A549 (cell line): ENCODE data around the gene CELF4. TPM values are rescaled to one million over a fixed set of nuclear protein-coding genes. Genes with fewer than 3 reads are reported as not detected.

ENCODE experiments used
- ATAC-seq, 2 experiments: fragments of 200-7000 bp in 1 of 2; fragments of >200 bp in 1 of 2; cut with Nextera tagmentation in 1 of 2; cut with Tn5 transposase in 1 of 2; 3 replicates each; pipeline versions ENCODE4 v1.8.0 to v1.9.1; 2018 to 2020; ENCODE audit warnings: mild to moderate bottlenecking in 1 of 2, moderate library complexity in 1 of 2
- CTCF ChIA-PET: fragments of 300-600 bp; sonication (Branson Sonifier 250); formaldehyde crosslinking; extraction: SDS; loops from one replicate; lab custom pipeline; 2021; ENCODE audit warnings: antibody characterized with exemption, inconsistent platforms; lab: Yijun Ruan, JAX
- POLR2A ChIA-PET: fragments of 350-600 bp; formaldehyde crosslinking; extraction: SDS; loops from one replicate; lab custom pipeline; 2021; ENCODE audit warnings: antibody characterized with exemption, inconsistent platforms; lab: Yijun Ruan, JAX
- DNase-seq, 2 experiments: peaks; one replicate each; pipeline versions ENCODE4 v3.0.0 to v3.0.0-alpha.2; 2011 to 2016; ENCODE audit warnings: low read depth in 1 of 2, low spot score in 1 of 2
- FAIRE-seq: peaks from 2 replicates; lab custom pipeline; 2011; peaks lifted over from hg19 to GRCh38; lab: Jason Lieb, UNC
- H3K27ac ChIP-seq, 2 experiments: fragments of >200 bp; sonication (Bioruptor Twin); formaldehyde crosslinking; 3 replicates each; pipeline ENCODE4 v1.5.1; 2016 to 2017
- H3K4me1 ChIP-seq: fragments of >200 bp; sonication (Bioruptor Twin); formaldehyde crosslinking; 3 replicates; pipeline ENCODE4 v1.6.1; 2016
- H3K4me2 ChIP-seq: fragments of >200 bp; sonication (Bioruptor Twin); formaldehyde crosslinking; 3 replicates; pipeline ENCODE4 v1.6.1; 2016
- H3K4me3 ChIP-seq: fragments of >200 bp; sonication (Bioruptor Twin); formaldehyde crosslinking; 3 replicates; pipeline ENCODE4 v1.5.1; 2016
- H3K9me3 ChIP-seq: fragments of >200 bp; sonication (Bioruptor Twin); formaldehyde crosslinking; 3 replicates; pipeline ENCODE4 v1.6.1; 2016
- ATOH8 ChIP-seq: fragments of 250-450 bp; sonication (Bioruptor Pico); IDR thresholded peaks from 2 replicates; pipeline ENCODE4 v1.5.0; 2020; ENCODE audit warnings: low read depth, mild to moderate bottlenecking, moderate library complexity
- BCL3 ChIP-seq: fragments of >200 bp; sonication (Bioruptor Twin); formaldehyde crosslinking; IDR thresholded peaks from 3 replicates; pipeline ENCODE4 v1.6.1; 2016
- BHLHE40 ChIP-seq: IDR thresholded peaks from 2 replicates; pipeline ENCODE4 v1.6.1; 2012; ENCODE audit warnings: low read depth, low read length, inconsistent platforms
- CEBPB ChIP-seq, 2 experiments: fragments of >200 bp in 1 of 2; sonication (Bioruptor Twin) in 1 of 2; formaldehyde crosslinking in 1 of 2; IDR thresholded peaks; 2 replicates each; pipeline ENCODE4 v1.6.1; 2012 to 2016
- CHD2 ChIP-seq: fragments of 150-350 bp; IDR thresholded peaks from 2 replicates; pipeline ENCODE4 v1.6.1; 2014; ENCODE audit warnings: low read length; ENCODE audit not compliant: partially characterized antibody
- CHD4 ChIP-seq: fragments of 200-600 bp; sonication (generic); IDR thresholded peaks from 2 replicates; pipeline ENCODE4 v1.6.1; 2016; ENCODE audit warnings: antibody characterized with exemption, mild to moderate bottlenecking, borderline replicate concordance
- EHMT2 ChIP-seq: fragments of 200-600 bp; sonication (generic); IDR thresholded peaks from 2 replicates; pipeline ENCODE4 v1.6.1; 2016; ENCODE audit warnings: antibody characterized with exemption, low read depth, mild to moderate bottlenecking, moderate library complexity
- ESRRA ChIP-seq: fragments of 150-350 bp; IDR thresholded peaks from 2 replicates; pipeline ENCODE4 v1.6.1; 2014; ENCODE audit warnings: mild to moderate bottlenecking, low read length, borderline replicate concordance
- FOSB ChIP-seq: fragments of 250-450 bp; sonication (Bioruptor Pico); IDR thresholded peaks from 2 replicates; pipeline ENCODE4 v1.5.0; 2020; ENCODE audit warnings: mild to moderate bottlenecking, moderate library complexity
- GATA3 ChIP-seq: IDR thresholded peaks from 2 replicates; pipeline ENCODE4 v1.6.1; 2012; ENCODE audit warnings: borderline replicate concordance
- HDAC2 ChIP-seq: fragments of 200-600 bp; sonication (generic); IDR thresholded peaks from 2 replicates; pipeline ENCODE4 v1.6.1; 2016
- HMGXB4 ChIP-seq: fragments of 250-450 bp; sonication (Bioruptor Pico); IDR thresholded peaks from 2 replicates; pipeline ENCODE4 v1.5.0; 2021; ENCODE audit warnings: mild to moderate bottlenecking, moderate library complexity, borderline replicate concordance
- HOXA7 ChIP-seq: fragments of 250-450 bp; sonication (Bioruptor Pico); IDR thresholded peaks from 2 replicates; pipeline ENCODE4 v1.5.0; 2020; ENCODE audit warnings: mild to moderate bottlenecking, moderate library complexity
- KDM1A ChIP-seq: fragments of 200-600 bp; sonication (generic); IDR thresholded peaks from 2 replicates; pipeline ENCODE4 v1.6.1; 2016; ENCODE audit warnings: low read depth, mild to moderate bottlenecking
- KDM5A ChIP-seq: fragments of 200-600 bp; sonication (generic); IDR thresholded peaks from 2 replicates; pipeline ENCODE4 v1.6.1; 2016; ENCODE audit warnings: antibody characterized with exemption, mild to moderate bottlenecking
- MAX ChIP-seq: IDR thresholded peaks from 2 replicates; pipeline ENCODE4 v1.6.1; 2012
- MYC ChIP-seq: IDR thresholded peaks from 2 replicates; pipeline ENCODE4 v1.6.1; 2012; ENCODE audit warnings: mild to moderate bottlenecking, inconsistent platforms, low read length, improper control_type of control experiment, borderline replicate concordance
- NR3C1 ChIP-seq: fragments of >200 bp; sonication (Bioruptor Twin); formaldehyde crosslinking; IDR thresholded peaks from 3 replicates; pipeline ENCODE4 v1.6.1; 2017
- PBX3 ChIP-seq: IDR thresholded peaks from 2 replicates; pipeline ENCODE4 v1.6.1; 2012
- PHF8 ChIP-seq: fragments of 200-600 bp; sonication (generic); IDR thresholded peaks from 2 replicates; pipeline ENCODE4 v1.6.1; 2016; ENCODE audit warnings: low read depth, mild to moderate bottlenecking, antibody characterized with exemption, moderate library complexity, borderline replicate concordance
- POLR2A ChIP-seq: IDR thresholded peaks from 2 replicates; pipeline ENCODE4 v1.6.1; 2012; ENCODE audit warnings: mild to moderate bottlenecking, low read length
- RAD21 ChIP-seq, 2 experiments: fragments of >200 bp in 1 of 2; sonication (Bioruptor Twin) in 1 of 2; formaldehyde crosslinking in 1 of 2; IDR thresholded peaks in 1 of 2; conservative IDR thresholded peaks in 1 of 2; 2 replicates in 1 of 2; 3 replicates in 1 of 2; pipeline ENCODE4 v1.6.1; 2012 to 2018; ENCODE audit warnings: inconsistent platforms in 1 of 2
- REST ChIP-seq: fragments of 200-600 bp; sonication (generic); IDR thresholded peaks from 2 replicates; pipeline ENCODE4 v1.6.1; 2016; ENCODE audit warnings: antibody characterized with exemption, mild to moderate bottlenecking, moderate library complexity
- RFX5 ChIP-seq: fragments of 450-650 bp; IDR thresholded peaks from 2 replicates; pipeline ENCODE4 v1.7.1; 2014; ENCODE audit warnings: antibody characterized with exemption, mild to moderate bottlenecking, moderate library complexity
- SMC3 ChIP-seq: fragments of >200 bp; sonication (Bioruptor Twin); formaldehyde crosslinking; IDR thresholded peaks from 3 replicates; pipeline ENCODE4 v1.6.1; 2018; ENCODE audit warnings: inconsistent platforms
- SREBF2 ChIP-seq: fragments of 450-650 bp; IDR thresholded peaks from 2 replicates; pipeline ENCODE4 v1.6.1; 2014; ENCODE audit warnings: mild to moderate bottlenecking, moderate library complexity
- TFCP2L1 ChIP-seq: fragments of 250-450 bp; sonication (Bioruptor Pico); IDR thresholded peaks from 2 replicates; pipeline ENCODE4 v1.5.0; 2021; ENCODE audit warnings: mild to moderate bottlenecking
- USF2 ChIP-seq: fragments of 450-650 bp; IDR thresholded peaks from 2 replicates; pipeline ENCODE4 v1.6.1; 2014; ENCODE audit warnings: antibody characterized with exemption
- WGBS: methylation state at CpG from one replicate; pipeline ENCODE4 v1.1.6; 2017; ENCODE audit errors: missing lambda C conversion rate; 5-methylcytosine and 5-hydroxymethylcytosine counted together
- polyA plus RNA-seq, 4 experiments: library from polyadenylated mRNA; depleted of rRNA in 3 of 4; stranded (reverse); fragments of >200 nt; fragmentation: RNase III in 1 of 4; extraction: RNeasy Plus Mini Kit Qiagen cat#74134 plus additional on column Dnase treatment in 1 of 4; gene quantifications; 2 replicates in 3 of 4; 3 replicates in 1 of 4; pipeline ENCODE4 v1.2.3, GENCODE V29; 2011 to 2017

Gene CELF4
- polyA plus RNA-seq, 2 of the 4 experiments (the other 2 are of a cell fraction) = 0.08 TPM; not detected in 1

GRCh38 chr18:37471637-37472036 lies 94.0 kb downstream of the CELF4 start:
- no peak overlapping the region for H3K4me2 ChIP-seq
- no peak for DNase-seq
- WGBS = 44% methylated on average over 5 of the region's 6 CpGs
- ChIA-PET POLR2A (no interaction called here), CTCF (interaction anchor here (1.1 kb wide), 1 partner anchor 13 kb away, joined by 3 read pairs; no protein-coding TSS in a partner anchor)
- no peaks in the 10 kb centered on the region for H3K4me1 ChIP-seq
- ATAC-seq = no peak
- TF ChIP-seq POLR2A (no peak), BHLHE40 (no peak), HOXA7 (CRISPR knock-in tag) (no peak), TFCP2L1 (no peak), GATA3 (no peak), PBX3 (no peak), HDAC2 (no peak), RFX5 (no peak), NR3C1 (no peak), KDM5A (no peak), CHD2 (no peak), MAX (no peak), KDM1A (no peak), SREBF2 (no peak), EHMT2 (no peak), RAD21 (conservative IDR thresholded peaks at IDR 0.05 in 1 of 2, IDR thresholded peaks at IDR 0.05 in 1 of 2) (no peak), MYC (no peak), SMC3 (no peak), CHD4 (no peak)
- TF ChIP-seq, all 56 proteins: peak for 0
- Histone ChIP-seq H3K9me3 (no peaks in the 10 kb centered on the region), H3K27ac (no peak overlapping the region), H3K4me3 (no peak overlapping the region)
- no peak for FAIRE-seq

- no peak overlapping the region for H3K27ac ChIP-seq
- no peak overlapping the region for H3K4me2 ChIP-seq
- FAIRE-seq (no peak), DNase-seq (no peak), ATAC-seq (no peak)
- no peak overlapping the region for H3K4me3 ChIP-seq
- POLR2A ChIA-PET = no interaction called here
- no peaks in the 10 kb centered on the region for H3K9me3 ChIP-seq
- no peaks in the 10 kb centered on the region for H3K4me1 ChIP-seq
- WGBS = 0% methylated on average over 2 of the region's 2 CpGs
- CTCF ChIA-PET = interaction anchor here (1.1 kb wide), 1 partner anchor 14 kb away, joined by 3 read pairs; no protein-coding TSS in a partner anchor
- TF ChIP-seq HMGXB4 (CRISPR knock-in tag) (no peak), CEBPB (IDR thresholded peaks at IDR 0.05) (no peak), ATOH8 (CRISPR knock-in tag) (no peak), BCL3 (no peak), REST (no peak), PBX3 (no peak), FOSB (CRISPR knock-in tag) (no peak), PHF8 (no peak), USF2 (no peak), KDM1A (no peak), ESRRA (no peak)
Observed at GRCh38 chr18:37470986-37471385, 94.6 kb downstream of the CELF4 start.
